NB4 (cell line): ENCODE data around the gene TCF7.

Experiments
- DNase-seq: peaks from one replicate; pipeline ENCODE4 v3.0.0; 2010; ENCODE audit warnings: low read depth
- H3K4me3 ChIP-seq: one replicate; pipeline ENCODE4 v1.5.1; 2011; ENCODE audit warnings: mild to moderate bottlenecking, low read depth, low read length, moderate library complexity
- MYC ChIP-seq: IDR thresholded peaks from 2 replicates; pipeline ENCODE4 v1.6.1; 2011; ENCODE audit warnings: low read depth, low read length
- POLR2A ChIP-seq: IDR thresholded peaks from 2 replicates; pipeline ENCODE4 v1.6.1; 2011; ENCODE audit warnings: mild to moderate bottlenecking; ENCODE audit not compliant: insufficient read length; ENCODE audit errors: extremely low read depth
- TF ChIP-seq, protein P1 (sequence below): IDR thresholded peaks from 2 replicates; pipeline ENCODE4 v1.6.1; 2011; ENCODE audit warnings: low read depth, low read length
- TF ChIP-seq, protein P2 (sequence below): IDR thresholded peaks from one replicate; pipeline ENCODE4 v1.5.1; 2012; ENCODE audit warnings: low read depth, low read length

The TCF7 gene

DNA sequence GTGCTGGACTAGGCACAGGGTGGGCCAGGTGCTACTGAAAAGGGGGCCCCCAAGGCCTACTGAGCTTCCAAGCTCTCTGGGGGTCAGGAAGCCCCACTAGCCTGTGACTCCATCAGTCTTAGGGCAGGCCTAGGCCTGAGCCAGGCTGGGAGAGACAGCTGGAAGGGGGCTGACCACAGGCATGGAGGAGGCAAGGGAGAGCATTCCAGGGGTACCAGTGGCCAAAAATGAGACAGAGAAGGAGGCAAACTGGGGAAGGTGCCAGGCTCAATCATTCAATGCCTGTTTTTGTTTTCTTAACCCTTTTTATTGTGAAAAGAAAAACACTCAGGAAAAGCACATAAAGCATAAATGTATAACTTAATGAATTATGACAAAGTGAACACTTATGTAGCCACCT is 26.2 kb upstream of the TCF7 start:
- TF ChIP-seq, protein P1, sequence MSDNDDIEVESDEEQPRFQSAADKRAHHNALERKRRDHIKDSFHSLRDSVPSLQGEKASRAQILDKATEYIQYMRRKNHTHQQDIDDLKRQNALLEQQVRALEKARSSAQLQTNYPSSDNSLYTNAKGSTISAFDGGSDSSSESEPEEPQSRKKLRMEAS = no peak
- TF ChIP-seq, protein P2, sequence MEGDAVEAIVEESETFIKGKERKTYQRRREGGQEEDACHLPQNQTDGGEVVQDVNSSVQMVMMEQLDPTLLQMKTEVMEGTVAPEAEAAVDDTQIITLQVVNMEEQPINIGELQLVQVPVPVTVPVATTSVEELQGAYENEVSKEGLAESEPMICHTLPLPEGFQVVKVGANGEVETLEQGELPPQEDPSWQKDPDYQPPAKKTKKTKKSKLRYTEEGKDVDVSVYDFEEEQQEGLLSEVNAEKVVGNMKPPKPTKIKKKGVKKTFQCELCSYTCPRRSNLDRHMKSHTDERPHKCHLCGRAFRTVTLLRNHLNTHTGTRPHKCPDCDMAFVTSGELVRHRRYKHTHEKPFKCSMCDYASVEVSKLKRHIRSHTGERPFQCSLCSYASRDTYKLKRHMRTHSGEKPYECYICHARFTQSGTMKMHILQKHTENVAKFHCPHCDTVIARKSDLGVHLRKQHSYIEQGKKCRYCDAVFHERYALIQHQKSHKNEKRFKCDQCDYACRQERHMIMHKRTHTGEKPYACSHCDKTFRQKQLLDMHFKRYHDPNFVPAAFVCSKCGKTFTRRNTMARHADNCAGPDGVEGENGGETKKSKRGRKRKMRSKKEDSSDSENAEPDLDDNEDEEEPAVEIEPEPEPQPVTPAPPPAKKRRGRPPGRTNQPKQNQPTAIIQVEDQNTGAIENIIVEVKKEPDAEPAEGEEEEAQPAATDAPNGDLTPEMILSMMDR = no peak
- no peak for TF ChIP-seq MYC
- TF ChIP-seq POLR2A = no peak
- H3K4me3 ChIP-seq = no peak overlapping the region
- DNase-seq = no peak

DNA sequence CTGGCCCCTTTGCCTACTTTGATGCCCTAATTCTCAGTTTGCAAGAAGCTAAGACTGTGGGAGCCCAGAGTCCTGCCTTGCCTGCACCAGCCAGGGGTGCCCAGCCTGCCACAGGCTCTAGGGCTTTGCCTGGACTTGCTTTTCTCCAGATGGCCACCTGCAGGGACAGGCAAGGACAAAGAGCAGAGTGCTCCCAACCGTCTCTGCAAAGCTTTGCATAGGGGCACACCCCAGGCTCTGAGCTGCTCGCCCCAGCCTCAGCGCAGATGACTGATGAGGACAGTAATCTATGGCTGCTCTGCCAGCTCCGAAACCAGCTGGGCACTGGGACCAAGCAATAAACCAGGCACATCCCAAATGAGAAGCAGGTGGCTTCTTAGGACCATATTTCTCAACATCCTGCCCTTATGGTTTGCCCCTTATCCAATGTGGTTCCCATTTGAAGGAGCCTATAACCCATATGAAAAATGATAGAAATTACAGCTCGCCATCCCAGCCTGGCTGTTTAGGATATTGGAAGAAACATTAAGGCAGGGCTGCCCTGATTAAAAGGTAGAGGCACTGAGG is 25.4 kb upstream of the TCF7 start:
- DNase-seq = no peak
- no peak for TF ChIP-seq POLR2A
- TF ChIP-seq MYC = no peak
- TF ChIP-seq, protein P1 = no peak
- TF ChIP-seq, protein P2 = no peak

DNA sequence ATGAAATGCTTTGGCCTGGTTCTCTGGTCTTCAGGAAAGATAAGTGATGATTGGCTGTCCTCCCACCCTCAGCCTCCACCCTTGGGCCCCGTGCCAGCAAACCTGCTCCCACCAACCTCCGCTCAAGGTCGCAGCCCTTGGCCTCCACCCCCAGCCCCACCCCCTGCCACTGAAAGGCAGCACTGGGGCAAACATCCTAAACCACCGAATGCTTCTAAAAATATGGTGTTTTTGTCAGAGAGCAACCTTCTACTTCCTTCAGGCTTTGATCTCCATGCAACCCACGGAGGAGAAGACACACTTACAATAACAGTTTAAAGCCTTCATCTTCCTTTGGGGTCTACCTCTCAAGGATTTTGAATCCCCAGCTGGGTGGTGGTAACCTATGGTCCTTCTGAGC is 24.0 kb upstream of the TCF7 start:
- TF ChIP-seq, protein P1 = no peak
- TF ChIP-seq POLR2A (no peak), MYC (no peak)
- TF ChIP-seq, protein P2 = no peak
- no peak for DNase-seq
- H3K4me3 ChIP-seq = no peak overlapping the region

More for the DNA sequence above, 25.4 kb upstream of the TCF7 start:
- H3K4me3 ChIP-seq = no peak overlapping the region

DNA sequence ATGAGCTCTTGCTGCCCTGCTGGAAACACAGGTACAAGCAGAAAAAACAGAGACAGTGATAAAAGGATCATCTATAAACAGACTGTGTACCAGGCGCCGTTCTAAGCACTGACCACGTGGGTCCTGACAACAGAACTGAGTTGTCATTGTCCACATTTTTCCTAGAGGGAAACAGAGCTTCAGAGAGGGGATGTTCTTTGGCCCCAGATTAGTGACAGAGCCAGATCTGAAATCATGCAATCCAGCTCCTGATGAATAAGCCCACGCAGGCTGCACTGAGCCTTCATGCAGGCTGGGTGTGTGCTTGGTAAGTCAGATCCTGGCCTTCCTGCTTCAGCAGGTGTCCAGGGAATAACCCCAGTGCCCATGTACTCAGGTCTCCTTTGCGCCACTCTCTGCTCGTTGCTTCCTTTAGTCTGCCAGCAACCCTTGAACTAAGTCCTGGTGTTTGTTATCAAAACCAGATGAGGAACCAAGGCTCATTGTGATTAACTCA is 22.8 kb upstream of the TCF7 start:
- TF ChIP-seq, protein P1 = no peak
- TF ChIP-seq, protein P2 = no peak
- H3K4me3 ChIP-seq = no peak overlapping the region
- no peak for DNase-seq

DNA sequence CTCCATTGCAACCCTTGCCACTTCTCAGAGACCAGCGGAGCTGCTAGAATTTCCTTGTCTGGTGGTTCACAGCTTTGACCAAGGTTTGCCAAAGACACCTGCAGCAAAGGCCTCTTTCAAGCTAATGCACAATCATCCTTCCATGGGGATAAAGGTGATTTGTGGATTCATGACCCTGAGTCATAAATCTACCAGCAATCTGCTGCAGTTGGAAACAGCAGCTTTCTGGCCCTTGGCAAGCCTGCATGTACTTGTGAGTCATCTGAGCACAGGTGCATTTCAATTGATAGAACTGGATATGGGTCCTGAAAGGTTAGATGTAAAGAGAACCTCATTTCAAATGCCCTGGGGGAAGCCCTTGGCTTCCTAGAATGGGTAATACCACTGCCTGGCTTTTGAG is 21.6 kb upstream of the TCF7 start:
- DNase-seq = no peak
- TF ChIP-seq, protein P1 = no peak
- H3K4me3 ChIP-seq = no peak overlapping the region

DNA sequence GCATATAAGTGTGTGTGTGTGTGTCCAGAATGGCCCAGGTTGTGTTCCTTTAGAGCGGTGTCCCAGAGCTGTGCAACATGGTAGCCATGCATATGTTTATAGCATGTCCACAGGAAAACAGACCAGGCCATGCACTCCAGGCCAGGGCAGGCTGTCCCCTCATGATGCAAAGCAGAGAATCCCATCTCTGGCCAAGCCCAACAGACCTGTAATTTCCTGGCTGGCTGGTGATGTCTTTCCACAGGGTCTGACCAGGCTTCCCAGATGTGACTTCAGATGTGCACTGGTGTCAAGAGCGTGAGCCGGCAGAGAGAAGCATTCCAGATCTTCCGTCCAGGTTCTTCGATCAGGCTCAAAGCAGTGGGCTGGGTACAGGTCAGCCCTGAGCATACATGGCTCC is 21.1 kb upstream of the TCF7 start:
- H3K4me3 ChIP-seq = no peak overlapping the region
- TF ChIP-seq, protein P1 = no peak
- TF ChIP-seq MYC (no peak), POLR2A (no peak)
- TF ChIP-seq, protein P2 = no peak
- DNase-seq = no peak
